ENCODE data around the gene ULK2.
"Not testable (repeated sequence)": the region's sequence is repeated elsewhere in the genome, so short reads cannot be mapped to it uniquely, and the experiment has no call there.

The ULK2 gene

GRCh38 chr17:19865021-19865420 is 2.7 kb downstream of the ULK2 start:
- DNase-seq (ENCODE audit: low read depth), result no peak

GRCh38 chr17:19860647-19861177 is 7.0 kb downstream of the ULK2 start:
- not testable (repeated sequence) for DNase-seq (ENCODE audit: low read depth)

- DNase-seq (ENCODE audit: low read depth), result no peak
Measured at GRCh38 chr17:19857640-19858039, 10.1 kb downstream of the ULK2 start.

- peak; percentile 8 for DNase-seq (ENCODE audit: low read depth)
Measured at GRCh38 chr17:19833914-19834313, 33.8 kb downstream of the ULK2 start.

- no peak for DNase-seq (ENCODE audit: low read depth)
Measured at GRCh38 chr17:19830061-19830460, 37.7 kb downstream of the ULK2 start.

GRCh38 chr17:19812407-19812806 is 55.3 kb downstream of the ULK2 start:
- DNase-seq (ENCODE audit: low read depth), result peak; percentile 12

- no peak for DNase-seq (ENCODE audit: low read depth)
Measured at GRCh38 chr17:19805006-19805405, 62.7 kb downstream of the ULK2 start.

- no peak for DNase-seq (ENCODE audit: low read depth)
Measured at GRCh38 chr17:19800571-19800970, 67.2 kb downstream of the ULK2 start.

GRCh38 chr17:19799796-19800195 is 67.9 kb downstream of the ULK2 start:
- DNase-seq (ENCODE audit: low read depth), result no peak

- no peak for DNase-seq (ENCODE audit: low read depth)
Measured at GRCh38 chr17:19796457-19796856, 71.3 kb downstream of the ULK2 start.

GRCh38 chr17:19791918-19792550 is 75.7 kb downstream of the ULK2 start:
- no peak for DNase-seq (ENCODE audit: low read depth)

GRCh38 chr17:19787733-19788357 is 79.9 kb downstream of the ULK2 start:
- no peak for DNase-seq (ENCODE audit: low read depth)

- no peak for DNase-seq (ENCODE audit: low read depth)
Measured at GRCh38 chr17:19785854-19786253, 81.9 kb downstream of the ULK2 start.

GRCh38 chr17:19781488-19782458 is 86.0 kb downstream of the ULK2 start:
- no peak for DNase-seq (ENCODE audit: low read depth)

- DNase-seq (ENCODE audit: low read depth), result no peak
Measured at GRCh38 chr17:19780846-19781245, 86.9 kb downstream of the ULK2 start.

- DNase-seq (ENCODE audit: low read depth), result no peak
Measured at GRCh38 chr17:19773534-19773933, 94.2 kb downstream of the ULK2 start.

GRCh38 chr17:19771971-19772630 is 95.6 kb downstream of the ULK2 start:
- DNase-seq (ENCODE audit: low read depth), result no peak

- DNase-seq (ENCODE audit: low read depth), result no peak
Measured at GRCh38 chr17:19770985-19771735, 96.6 kb downstream of the ULK2 start.

GRCh38 chr17:19769946-19770652 is 97.6 kb downstream of the ULK2 start:
- peak; percentile 73 for DNase-seq (ENCODE audit: low read depth)

- no peak for DNase-seq (ENCODE audit: low read depth)
Measured at GRCh38 chr17:19768046-19768782, 99.5 kb downstream of the ULK2 start.

Measured in ELR (cell line).